Gastroesophageal sphincter (tissue), 4 donors: Measurements from ENCODE around the gene UBR1. TPM values are rescaled to one million over a fixed set of nuclear protein-coding genes. Genes with fewer than 3 reads are reported as not detected.

Experiments
- ATAC-seq: fragments of 150-250 bp; one replicate; pipeline ENCODE4 v1.9.1; 2016; ENCODE audit warnings: mild to moderate bottlenecking, moderate library complexity
- H3K27ac ChIP-seq, 4 donors: fragments of 200-600 bp; sonication (generic) in 3 of 4; 1 replicate in 3 of 4; 2 replicates in 1 of 4; pipeline ENCODE4 v1.5.1; 2016 to 2019
- H3K27me3 ChIP-seq: fragments of 200-600 bp; sonication (generic); one replicate; pipeline ENCODE4 v1.5.1; 2019
- H3K36me3 ChIP-seq, 2 donors: fragments of 200-600 bp; sonication (generic); one replicate each; pipeline ENCODE4 v1.5.1; 2019; ENCODE audit warnings: control low read depth in 1 of 2
- H3K4me1 ChIP-seq, 3 donors: fragments of 200-600 bp; sonication (generic); 1 replicate in 2 of 3; 2 replicates in 1 of 3; pipeline ENCODE4 v1.5.1; 2016 to 2019; ENCODE audit warnings: control low read depth in 2 of 3
- H3K4me3 ChIP-seq, 2 donors: fragments of 200-600 bp; sonication (generic); one replicate each; pipeline ENCODE4 v1.5.1; 2019; ENCODE audit warnings: mild to moderate bottlenecking in 1 of 2, moderate library complexity in 1 of 2
- H3K9me3 ChIP-seq, 3 donors: fragments of 200-600 bp; sonication (generic); one replicate each; pipeline ENCODE4 v1.5.1; 2017 to 2019; ENCODE audit warnings: control low read depth in 2 of 3
- CTCF ChIP-seq, 4 experiments: fragments of 200-600 bp in 2 of 4; fragments of 450-650 bp in 2 of 4; sonication (generic) in 1 of 4; IDR thresholded peaks; one replicate each; pipeline ENCODE4 v1.5.1; 2017 to 2019; ENCODE audit warnings: antibody characterized with exemption in 4 of 4, mild to moderate bottlenecking in 2 of 4, moderate library complexity in 2 of 4
- EP300 ChIP-seq: sonication (generic); formaldehyde crosslinking; IDR thresholded peaks from one replicate; pipeline ENCODE4 v1.6.1; 2017; ENCODE audit warnings: antibody characterized with exemption, mild to moderate bottlenecking
- POLR2A ChIP-seq, 2 donors: fragments of 450-650 bp; IDR thresholded peaks; one replicate each; pipeline ENCODE4 v1.6.1; 2017; ENCODE audit warnings: antibody characterized with exemption in 2 of 2, mild to moderate bottlenecking in 2 of 2, moderate library complexity in 1 of 2
- POLR2AphosphoS5 ChIP-seq: sonication (generic); formaldehyde crosslinking; IDR thresholded peaks from one replicate; pipeline ENCODE4 v1.6.1; 2017; ENCODE audit warnings: antibody characterized with exemption
- WGBS, 2 donors: methylation state at CpG; one replicate each; pipeline ENCODE4 v1.1.5; 2018; ENCODE audit warnings: low coverage in 1 of 2; 5-methylcytosine and 5-hydroxymethylcytosine counted together
- total RNA-seq, 4 donors: library from RNA; depleted of rRNA; stranded (reverse); fragments of >200 nt; gene quantifications; one replicate each; pipeline ENCODE4 v1.1.0, GENCODE V29; 2016

The UBR1 gene
- total RNA-seq, 4 donors from 2014 or later = 24.0 to 46.1 (median 31.5) TPM

- ATAC-seq = no peak
- no peak overlapping the region for H3K27ac ChIP-seq
- H3K4me3 ChIP-seq = no peak overlapping the region
Measured at GRCh38 chr15:43103907-43104306, 1.9 kb downstream of the UBR1 start.

GRCh38 chr15:43102187-43102586, 3.7 kb downstream of the UBR1 start:
- Histone ChIP-seq H3K4me1 (peaks cover 9 to 57% (median 14%) of the 10 kb centered on the region in 3 donors), H3K4me3 (no peak overlapping the region), H3K36me3 (peaks cover 0 to 27% of the 10 kb centered on the region in 2 donors), H3K9me3 (no peaks in the 10 kb centered on the region), H3K27ac (no peak overlapping the region), H3K27me3 (no peaks in the 10 kb centered on the region)
- ATAC-seq = no peak
- TF ChIP-seq POLR2AphosphoS5 = no peak
- no peak for TF ChIP-seq POLR2A (IDR thresholded peaks at IDR 0.05)
- TF ChIP-seq EP300 = no peak
- no peak for TF ChIP-seq CTCF (IDR thresholded peaks at IDR 0.05)
- 75 to 100% methylated on average over 1 of the region's 1 CpG for WGBS, 2 donors

More at GRCh38 chr15:43103907-43104306, 1.9 kb downstream of the UBR1 start:
- no peaks in the 10 kb centered on the region for H3K9me3 ChIP-seq
- TF ChIP-seq POLR2AphosphoS5 (no peak), EP300 (no peak), CTCF (IDR thresholded peaks at IDR 0.05) (no peak), POLR2A (IDR thresholded peaks at IDR 0.05) (no peak)
- 35 to 36% methylated on average over 1 of the region's 1 CpG for WGBS, 2 donors
- peaks cover 0 to 27% of the 10 kb centered on the region in 2 donors for H3K36me3 ChIP-seq
- no peaks in the 10 kb centered on the region for H3K27me3 ChIP-seq
- H3K4me1 ChIP-seq = peaks cover 9 to 52% (median 14%) of the 10 kb centered on the region in 3 donors

GRCh38 chr15:43100971-43101370, 4.9 kb downstream of the UBR1 start:
- Histone ChIP-seq H3K4me3 (no peak overlapping the region), H3K9me3 (no peaks in the 10 kb centered on the region), H3K4me1 (peaks cover 6 to 52% (median 14%) of the 10 kb centered on the region in 3 donors), H3K27me3 (no peaks in the 10 kb centered on the region), H3K36me3 (peaks cover 0 to 27% of the 10 kb centered on the region in 2 donors), H3K27ac (no peak overlapping the region)
- ATAC-seq = no peak
- TF ChIP-seq EP300 (no peak), POLR2AphosphoS5 (no peak), POLR2A (IDR thresholded peaks at IDR 0.05) (no peak), CTCF (IDR thresholded peaks at IDR 0.05) (no peak)

DNA sequence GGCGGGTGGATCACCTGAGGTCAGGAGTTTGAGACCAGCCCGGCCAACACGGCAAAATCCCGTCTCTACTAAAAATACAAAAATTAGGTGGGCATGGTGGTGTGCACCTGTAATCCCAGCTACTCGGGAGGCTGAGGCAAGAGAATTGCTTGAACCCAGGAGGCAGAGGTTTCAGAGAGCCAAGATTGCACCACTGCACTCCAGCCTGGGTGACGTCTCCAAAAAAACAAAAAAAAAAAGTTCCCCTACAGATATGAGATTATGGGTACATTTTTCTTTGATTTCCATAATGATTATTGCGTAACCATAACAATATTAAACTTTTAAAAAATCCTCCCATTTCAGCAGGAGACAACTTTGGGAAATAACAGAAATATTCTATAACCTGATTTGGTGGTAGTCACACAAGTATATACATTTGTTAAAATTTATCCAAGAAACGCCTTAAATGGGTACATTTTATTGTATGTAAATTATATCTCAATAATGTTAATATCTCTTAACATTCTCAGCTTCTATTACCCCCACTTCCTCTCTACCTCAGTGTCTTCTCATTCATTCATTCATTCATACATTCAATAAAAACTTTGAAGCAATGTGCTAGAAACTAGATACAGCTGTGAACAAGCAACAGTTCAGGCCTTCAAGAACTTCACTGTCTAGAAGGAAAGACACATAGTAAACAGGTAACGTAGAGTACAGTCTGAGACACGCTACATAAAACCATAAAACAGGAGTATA, 6.6 kb downstream of the UBR1 start:
- TF ChIP-seq CTCF (IDR thresholded peaks at IDR 0.05) (no peak), EP300 (no peak), POLR2AphosphoS5 (no peak), POLR2A (IDR thresholded peaks at IDR 0.05) (no peak)
- H3K9me3 ChIP-seq = no peaks in the 10 kb centered on the region
- peaks cover 0 to 27% of the 10 kb centered on the region in 2 donors for H3K36me3 ChIP-seq
- no peaks in the 10 kb centered on the region for H3K27me3 ChIP-seq
- H3K4me3 ChIP-seq = no peak overlapping the region
- H3K4me1 ChIP-seq = peaks cover 3 to 55% (median 5%) of the 10 kb centered on the region in 3 donors
- no peak for ATAC-seq
- H3K27ac ChIP-seq = no peak overlapping the region
- 90 to 95% methylated on average over 7 to 10 of the region's 10 CpGs for WGBS, 2 donors

GRCh38 chr15:43096411-43096810, 9.4 kb downstream of the UBR1 start:
- peaks cover 0 to 19% of the 10 kb centered on the region in 2 donors for H3K36me3 ChIP-seq
- H3K9me3 ChIP-seq = no peaks in the 10 kb centered on the region
- WGBS, 2 donors = 61 to 87% methylated on average over 5 to 6 of the region's 6 CpGs
- peaks cover 0 to 52% (median 0%) of the 10 kb centered on the region in 3 donors for H3K4me1 ChIP-seq
- no peak for ATAC-seq
- no peak overlapping the region for H3K4me3 ChIP-seq
- TF ChIP-seq EP300 (no peak), POLR2AphosphoS5 (no peak), POLR2A (IDR thresholded peaks at IDR 0.05) (no peak), CTCF (IDR thresholded peaks at IDR 0.05) (no peak)
- no peak overlapping the region for H3K27ac ChIP-seq
- no peaks in the 10 kb centered on the region for H3K27me3 ChIP-seq
